Endothelial cell of umbilical vein (primary cell): ENCODE data around the gene TGFA. TPM values are rescaled to one million over a fixed set of nuclear protein-coding genes. Genes with fewer than 3 reads are reported as not detected.

ENCODE experiments used
- BruUV-seq: library from RNA; stranded (reverse); fragments of 400-500 nt; replicated peaks from 2 replicates; lab custom pipeline; 2021; lab: Mats Ljungman, UMichigan
- CTCF ChIA-PET: fragments of 300-600, 350-600 bp; sonication (Branson Sonifier 250); formaldehyde crosslinking; loops from one replicate; lab custom pipeline; 2021; ENCODE audit warnings: antibody characterized with exemption, inconsistent platforms; lab: Charles Lee
- POLR2A ChIA-PET: fragments of 300-600, 350-600 bp; sonication (Branson Sonifier 250); formaldehyde crosslinking; loops from one replicate; lab custom pipeline; 2021; ENCODE audit warnings: antibody characterized with exemption, inconsistent platforms; lab: Charles Lee
- DNase-seq: peaks from one replicate; pipeline ENCODE4 v3.0.0-alpha.2; 2011; ENCODE audit warnings: low read depth, low spot score
- FAIRE-seq: peaks from 2 replicates; lab custom pipeline; 2011; peaks lifted over from hg19 to GRCh38; lab: Jason Lieb, UNC
- H2AFZ ChIP-seq: 2 replicates; pipeline ENCODE4 v1.6.0; 2012; ENCODE audit warnings: low read depth, low read length, control low read depth, inconsistent platforms
- H3K27ac ChIP-seq: 2 replicates; pipeline ENCODE4 v1.5.1; 2011; ENCODE audit warnings: low read depth, mild to moderate bottlenecking, control low read depth, low read length, moderate library complexity; ENCODE audit not compliant: insufficient read depth
- H3K27me3 ChIP-seq, 2 experiments: 2 replicates each; pipeline versions ENCODE4 v1.6.0 to v1.6.1; 2011; ENCODE audit warnings: low read length in 2 of 2, mixed read lengths in 1 of 2; ENCODE audit not compliant: control insufficient read depth in 2 of 2, insufficient read depth in 2 of 2
- H3K36me3 ChIP-seq, 2 experiments: 2 replicates in 1 of 2; 3 replicates in 1 of 2; pipeline ENCODE4 v1.5.1; 2011; ENCODE audit warnings: low read length in 2 of 2, mild to moderate bottlenecking in 1 of 2, moderate library complexity in 1 of 2; ENCODE audit not compliant: control insufficient read depth in 2 of 2, insufficient read depth in 2 of 2; ENCODE audit errors: extremely low read depth in 1 of 2
- H3K4me1 ChIP-seq: 3 replicates; pipeline ENCODE4 v1.5.1; 2011; ENCODE audit warnings: mild to moderate bottlenecking, low read length; ENCODE audit not compliant: control insufficient read depth, insufficient read depth; ENCODE audit errors: extremely low read depth
- H3K4me2 ChIP-seq: 2 replicates; pipeline ENCODE4 v1.6.1; 2011; ENCODE audit warnings: low read length, control low read depth, mixed read lengths; ENCODE audit not compliant: insufficient read depth
- H3K4me3 ChIP-seq, 3 experiments: fragments of 200-600 bp in 1 of 3; sonication (generic), shearing (Covaris generic) in 1 of 3; replicated peaks in 1 of 3; 2 replicates each; pipeline ENCODE4 v1.5.1; 2011 to 2016; ENCODE audit warnings: control low read depth in 3 of 3, low read length in 3 of 3, mild to moderate bottlenecking in 2 of 3, inconsistent platforms in 1 of 3, low read depth in 1 of 3, moderate library complexity in 1 of 3; ENCODE audit not compliant: insufficient read depth in 1 of 3
- H3K79me2 ChIP-seq: 2 replicates; pipeline ENCODE4 v1.6.0; 2012; ENCODE audit warnings: low read length, inconsistent platforms; ENCODE audit not compliant: control insufficient read depth, insufficient read depth
- H3K9ac ChIP-seq: replicated peaks from 2 replicates; pipeline ENCODE3; 2011; ENCODE audit warnings: low read length, control low read depth; ENCODE audit not compliant: insufficient read depth; ENCODE audit errors: extremely low read depth
- H3K9me1 ChIP-seq: replicated peaks from 3 replicates; pipeline ENCODE4 v1.6.0; 2011; ENCODE audit warnings: mild to moderate bottlenecking, low read length; ENCODE audit not compliant: control insufficient read depth, insufficient read depth; ENCODE audit errors: extremely low read depth
- H3K9me3 ChIP-seq: replicated peaks from 2 replicates; pipeline ENCODE4 v1.5.1; 2012; ENCODE audit warnings: low read length, inconsistent platforms; ENCODE audit not compliant: control insufficient read depth, insufficient read depth
- H4K20me1 ChIP-seq: replicated peaks from 2 replicates; pipeline ENCODE3; 2011; ENCODE audit warnings: mild to moderate bottlenecking, low read length; ENCODE audit not compliant: control insufficient read depth, insufficient read depth; ENCODE audit errors: extremely low read depth
- CTCF ChIP-seq, 2 donors: IDR thresholded peaks; 1 replicate in 1 of 2; 2 replicates in 1 of 2; pipeline ENCODE4 v1.5.1; 2011; ENCODE audit warnings: low read length in 2 of 2, mild to moderate bottlenecking in 2 of 2, moderate library complexity in 2 of 2, control low read depth in 1 of 2, inconsistent platforms in 1 of 2, low read depth in 1 of 2; ENCODE audit not compliant: insufficient read depth in 1 of 2; ENCODE audit errors: extremely low read depth in 1 of 2
- EZH2 ChIP-seq: IDR thresholded peaks from 2 replicates; pipeline ENCODE4 v1.6.1; 2012; ENCODE audit warnings: borderline replicate concordance, low read depth, mild to moderate bottlenecking, moderate library complexity, low read length, inconsistent platforms; ENCODE audit not compliant: severe bottlenecking
- FOS ChIP-seq: IDR thresholded peaks from 2 replicates; pipeline ENCODE4 v1.6.1; 2011; ENCODE audit warnings: mild to moderate bottlenecking, low read length, moderate library complexity, borderline replicate concordance; ENCODE audit not compliant: insufficient read depth
- GATA2 ChIP-seq: IDR thresholded peaks from 2 replicates; pipeline ENCODE4 v1.7.0; 2011; ENCODE audit warnings: low read depth, mild to moderate bottlenecking, moderate library complexity, mixed read lengths, low read length; ENCODE audit not compliant: insufficient read length, insufficient read depth
- JUN ChIP-seq: IDR thresholded peaks from 2 replicates; pipeline ENCODE4 v1.6.1; 2011; ENCODE audit warnings: borderline replicate concordance, low read depth; ENCODE audit not compliant: insufficient read length, insufficient read depth
- MAX ChIP-seq: IDR thresholded peaks from 2 replicates; pipeline ENCODE4 v1.6.1; 2011; ENCODE audit not compliant: insufficient read depth, insufficient read length
- MYC ChIP-seq: IDR thresholded peaks from one replicate; pipeline ENCODE4 v1.6.1; 2011; ENCODE audit warnings: mild to moderate bottlenecking, low read depth, low read length
- POLR2A ChIP-seq: IDR thresholded peaks from 2 replicates; pipeline ENCODE4 v1.6.1; 2012; ENCODE audit warnings: low read depth, mild to moderate bottlenecking, control low read depth, low read length
- POLR2AphosphoS5 ChIP-seq: IDR thresholded peaks from 2 replicates; pipeline ENCODE4 v1.6.1; 2012; ENCODE audit warnings: low read depth, mild to moderate bottlenecking, control low read depth, low read length, moderate library complexity; ENCODE audit not compliant: insufficient read depth
- dilution Hi-C: fragments of 300-500 bp; cut with MboI; formaldehyde crosslinking; loops from one replicate; pipeline ENCODE4 v1.15.0; 2019; ENCODE audit warnings: low sequenced_read_pairs; ENCODE audit not compliant: extremely low pct_ligation_motif_present
- intact Hi-C: fragments of 100-400 bp; cut with micrococcal nuclease; formaldehyde crosslinking; loops from one replicate; pipeline ENCODE4 v1.10.0; 2022
- polyA plus RNA-seq, 4 experiments: library from polyadenylated mRNA; depleted of rRNA in 3 of 4; stranded (reverse) in 3 of 4; unstranded in 1 of 4; fragments of >200 nt; gene quantifications; 2 replicates each; pipeline versions ENCODE4 v1.2.1 to v1.2.3, GENCODE V29; 2011 to 2012; ENCODE audit warnings: missing spikeins in 1 of 4
- total RNA-seq: library from RNA; stranded (reverse); gene quantifications from 2 replicates; pipeline ENCODE4 v1.2.3, GENCODE V29; 2021

Gene TGFA
- total and polyA plus RNA-seq, 2 donors (not counting 3 experiments of a cell fraction or from before 2014, with no cell fraction given) = 0.22 to 0.32 TPM

- Histone ChIP-seq H3K9me1 (no peaks in the 10 kb centered on the region), H3K4me1 (peaks cover 9% of the 10 kb centered on the region), H4K20me1 (no peaks in the 10 kb centered on the region), H3K4me2 (no peak overlapping the region), H3K4me3 (no peak overlapping the region), H3K9me3 (no peaks in the 10 kb centered on the region), H3K79me2 (no peaks in the 10 kb centered on the region), H3K36me3 (no peaks in the 10 kb centered on the region), H3K9ac (no peak overlapping the region), H2AFZ (no peak overlapping the region), H3K27ac (no peak overlapping the region), H3K27me3 (peaks cover 30 to 33% of the 10 kb centered on the region in 2 experiments)
- DNase-seq = no peak
- TF ChIP-seq JUN (no peak), FOS (no peak), POLR2AphosphoS5 (no peak), MYC (no peak), GATA2 (no peak), EZH2 (no peak), POLR2A (no peak), CTCF (IDR thresholded peaks at IDR 0.05; ENCODE audit: extremely low read depth in 1 of 2, insufficient read depth in 1 of 2, low read depth in 1 of 2, low read length in 2 of 2) (no peak), MAX (no peak)
- FAIRE-seq = no peak
- POLR2A ChIA-PET = interaction anchor here (0.6 kb wide), 1 partner anchor 52 kb away, joined by 3 read pairs; no protein-coding TSS in a partner anchor
- no TSS peak for BruUV-seq
- CTCF ChIA-PET = interaction anchor here (0.8 to 5.4 kb wide), 7 partner anchors 9 to 253 kb away, joined by 3 to 41 read pairs (median 3); no protein-coding TSS in a partner anchor
- dilution Hi-C loops = no loop called here
- intact Hi-C loops = no loop called here
Measured at GRCh38 chr2:70557171-70557838, 3.7 kb upstream of the TGFA start.
